ENCODE measurements around the gene NPAS3.

The NPAS3 gene

GRCh38 chr14:33393895-33394368, 455.3 kb downstream of the NPAS3 start:
- Histone ChIP-seq H3K4me1 (ENCODE audit: insufficient read depth, low read length) (no peaks in the 10 kb centered on the region), H3K9me3 (ENCODE audit: control insufficient read depth, insufficient read depth, low read length) (no peaks in the 10 kb centered on the region), H3K36me3 (ENCODE audit: insufficient read depth, low read length) (no peaks in the 10 kb centered on the region), H3K9ac (ENCODE audit: low read depth, low read length) (no peak overlapping the region)

- Histone ChIP-seq H3K9me3 (ENCODE audit: control insufficient read depth, insufficient read depth, low read length) (peaks cover 22% of the 10 kb centered on the region), H3K4me1 (ENCODE audit: insufficient read depth, low read length) (no peaks in the 10 kb centered on the region), H3K36me3 (ENCODE audit: insufficient read depth, low read length) (no peaks in the 10 kb centered on the region), H3K9ac (ENCODE audit: low read depth, low read length) (no peak overlapping the region)
These were observed 462.6 kb downstream of the NPAS3 start for GRCh38 chr14:33401311-33401710.

GRCh38 chr14:33402604-33403003, 463.9 kb downstream of the NPAS3 start:
- H3K36me3 ChIP-seq (ENCODE audit: insufficient read depth, low read length) = no peaks in the 10 kb centered on the region
- H3K9me3 ChIP-seq (ENCODE audit: control insufficient read depth, insufficient read depth, low read length) = peaks cover 22% of the 10 kb centered on the region
- H3K9ac ChIP-seq (ENCODE audit: low read depth, low read length) = no peak overlapping the region
- H3K4me1 ChIP-seq (ENCODE audit: insufficient read depth, low read length) = no peaks in the 10 kb centered on the region

GRCh38 chr14:33404054-33404453, 465.4 kb downstream of the NPAS3 start:
- Histone ChIP-seq H3K36me3 (ENCODE audit: insufficient read depth, low read length) (no peaks in the 10 kb centered on the region), H3K4me1 (ENCODE audit: insufficient read depth, low read length) (no peaks in the 10 kb centered on the region), H3K9me3 (ENCODE audit: control insufficient read depth, insufficient read depth, low read length) (peaks cover 31% of the 10 kb centered on the region), H3K9ac (ENCODE audit: low read depth, low read length) (no peak overlapping the region)

GRCh38 chr14:33404964-33405574, 466.4 kb downstream of the NPAS3 start:
- H3K9me3 ChIP-seq (ENCODE audit: control insufficient read depth, insufficient read depth, low read length) = peaks cover 31% of the 10 kb centered on the region
- H3K9ac ChIP-seq (ENCODE audit: low read depth, low read length) = no peak overlapping the region
- no peaks in the 10 kb centered on the region for H3K4me1 ChIP-seq (ENCODE audit: insufficient read depth, low read length)
- no peaks in the 10 kb centered on the region for H3K36me3 ChIP-seq (ENCODE audit: insufficient read depth, low read length)

GRCh38 chr14:33406766-33407165, 468.1 kb downstream of the NPAS3 start:
- Histone ChIP-seq H3K9me3 (ENCODE audit: control insufficient read depth, insufficient read depth, low read length) (peaks cover 31% of the 10 kb centered on the region), H3K36me3 (ENCODE audit: insufficient read depth, low read length) (no peaks in the 10 kb centered on the region), H3K4me1 (ENCODE audit: insufficient read depth, low read length) (no peaks in the 10 kb centered on the region), H3K9ac (ENCODE audit: low read depth, low read length) (no peak overlapping the region)

- no peak overlapping the region for H3K9ac ChIP-seq (ENCODE audit: low read depth, low read length)
- H3K36me3 ChIP-seq (ENCODE audit: insufficient read depth, low read length) = no peaks in the 10 kb centered on the region
- peaks cover 31% of the 10 kb centered on the region for H3K9me3 ChIP-seq (ENCODE audit: control insufficient read depth, insufficient read depth, low read length)
- H3K4me1 ChIP-seq (ENCODE audit: insufficient read depth, low read length) = no peaks in the 10 kb centered on the region
These were observed 469.6 kb downstream of the NPAS3 start for GRCh38 chr14:33408291-33408690.

- Histone ChIP-seq H3K4me1 (ENCODE audit: insufficient read depth, low read length) (peaks cover 3% of the 10 kb centered on the region; the same call in 1 of the 2 replicates), H3K9ac (ENCODE audit: low read depth, low read length) (no peak overlapping the region), H3K36me3 (ENCODE audit: insufficient read depth, low read length) (no peaks in the 10 kb centered on the region), H3K9me3 (ENCODE audit: control insufficient read depth, insufficient read depth, low read length) (peaks cover 9% of the 10 kb centered on the region)
These were observed 473.8 kb downstream of the NPAS3 start for GRCh38 chr14:33412450-33412849.

GRCh38 chr14:33413381-33413780, 474.7 kb downstream of the NPAS3 start:
- no peaks in the 10 kb centered on the region for H3K36me3 ChIP-seq (ENCODE audit: insufficient read depth, low read length)
- H3K9ac ChIP-seq (ENCODE audit: low read depth, low read length) = no peak overlapping the region
- H3K9me3 ChIP-seq (ENCODE audit: control insufficient read depth, insufficient read depth, low read length) = peaks cover 6% of the 10 kb centered on the region
- peaks cover 3% of the 10 kb centered on the region; the same call in 1 of the 2 replicates for H3K4me1 ChIP-seq (ENCODE audit: insufficient read depth, low read length)

- no peak overlapping the region for H3K9ac ChIP-seq (ENCODE audit: low read depth, low read length)
- H3K4me1 ChIP-seq (ENCODE audit: insufficient read depth, low read length) = peaks cover 3% of the 10 kb centered on the region; the same call in 1 of the 2 replicates
- no peaks in the 10 kb centered on the region for H3K36me3 ChIP-seq (ENCODE audit: insufficient read depth, low read length)
- H3K9me3 ChIP-seq (ENCODE audit: control insufficient read depth, insufficient read depth, low read length) = no peaks in the 10 kb centered on the region; the same call in 1 of the 2 replicates
These were observed 475.4 kb downstream of the NPAS3 start for GRCh38 chr14:33414041-33414440.

- Histone ChIP-seq H3K4me1 (ENCODE audit: insufficient read depth, low read length) (no peaks in the 10 kb centered on the region), H3K9me3 (ENCODE audit: control insufficient read depth, insufficient read depth, low read length) (no peaks in the 10 kb centered on the region), H3K9ac (ENCODE audit: low read depth, low read length) (no peak overlapping the region), H3K36me3 (ENCODE audit: insufficient read depth, low read length) (no peaks in the 10 kb centered on the region)
These were observed 481.5 kb downstream of the NPAS3 start for GRCh38 chr14:33420051-33420627.

GRCh38 chr14:33430414-33431035, 491.8 kb downstream of the NPAS3 start:
- Histone ChIP-seq H3K36me3 (ENCODE audit: insufficient read depth, low read length) (no peaks in the 10 kb centered on the region), H3K9ac (ENCODE audit: low read depth, low read length) (no peak overlapping the region), H3K4me1 (ENCODE audit: insufficient read depth, low read length) (no peaks in the 10 kb centered on the region), H3K9me3 (ENCODE audit: control insufficient read depth, insufficient read depth, low read length) (no peaks in the 10 kb centered on the region)

GRCh38 chr14:33432407-33433023, 493.8 kb downstream of the NPAS3 start:
- Histone ChIP-seq H3K36me3 (ENCODE audit: insufficient read depth, low read length) (no peaks in the 10 kb centered on the region), H3K9ac (ENCODE audit: low read depth, low read length) (no peak overlapping the region), H3K4me1 (ENCODE audit: insufficient read depth, low read length) (no peaks in the 10 kb centered on the region), H3K9me3 (ENCODE audit: control insufficient read depth, insufficient read depth, low read length) (no peaks in the 10 kb centered on the region)

- H3K36me3 ChIP-seq (ENCODE audit: insufficient read depth, low read length) = no peaks in the 10 kb centered on the region
- H3K4me1 ChIP-seq (ENCODE audit: insufficient read depth, low read length) = no peaks in the 10 kb centered on the region
These were observed 494.7 kb downstream of the NPAS3 start for GRCh38 chr14:33433396-33433795.

More at GRCh38 chr14:33433396-33433795, 494.7 kb downstream of the NPAS3 start:
- Histone ChIP-seq H3K9ac (ENCODE audit: low read depth, low read length) (no peak overlapping the region), H3K9me3 (ENCODE audit: control insufficient read depth, insufficient read depth, low read length) (no peaks in the 10 kb centered on the region)

All from ES-I3 (cell line).